MCF 10A (cell line): ENCODE measurements around the gene MECP2. TPM values are rescaled to one million over a fixed set of nuclear protein-coding genes. Genes with fewer than 3 reads are reported as not detected.

ENCODE experiments used
- BruUV-seq: library from RNA; stranded (reverse); fragments of 400-500 nt; replicated peaks from 2 replicates; lab custom pipeline; 2021; lab: Mats Ljungman, UMichigan
- CTCF ChIA-PET: fragments of 300-600 bp; sonication (Branson Sonifier 250); formaldehyde crosslinking; extraction: SDS; loops from one replicate; lab custom pipeline; 2021; ENCODE audit warnings: antibody characterized with exemption, inconsistent platforms; lab: Yijun Ruan, JAX
- POLR2A ChIA-PET: fragments of 300-600, 350-650 bp; sonication (Branson Sonifier 250); formaldehyde crosslinking; extraction: SDS; loops from one replicate; lab custom pipeline; 2020; ENCODE audit warnings: antibody characterized with exemption, inconsistent platforms; lab: Yijun Ruan, JAX
- DNase-seq: peaks from one replicate; pipeline ENCODE4 v3.0.0-alpha.2; 2018; ENCODE audit not compliant: unreplicated experiment
- H3K27ac Mint-ChIP-seq: one replicate; pipeline ENCODE4 v1.8.0; 2022; ENCODE audit warnings: mild to moderate bottlenecking, low read depth, mixed read lengths; ENCODE audit not compliant: unreplicated experiment
- H3K27me3 Mint-ChIP-seq: one replicate; pipeline ENCODE4 v1.8.0; 2022; ENCODE audit warnings: mixed read lengths; ENCODE audit not compliant: insufficient read depth, unreplicated experiment
- H3K36me3 Mint-ChIP-seq: one replicate; pipeline ENCODE4 v1.8.0; 2022; ENCODE audit warnings: mild to moderate bottlenecking, moderate library complexity, mixed read lengths; ENCODE audit not compliant: insufficient read depth, unreplicated experiment
- H3K4me1 Mint-ChIP-seq: one replicate; pipeline ENCODE4 v1.8.0; 2022; ENCODE audit warnings: mixed read lengths; ENCODE audit not compliant: insufficient read depth, unreplicated experiment
- H3K4me3 Mint-ChIP-seq: one replicate; pipeline ENCODE4 v1.8.0; 2022; ENCODE audit warnings: mild to moderate bottlenecking, moderate library complexity, mixed read lengths; ENCODE audit not compliant: unreplicated experiment
- H3K9me3 Mint-ChIP-seq: one replicate; pipeline ENCODE4 v1.8.0; 2022; ENCODE audit warnings: mixed read lengths; ENCODE audit not compliant: unreplicated experiment
- intact Hi-C: fragments of 100-400 bp; cut with micrococcal nuclease; formaldehyde crosslinking; loops from 2 replicates; pipeline ENCODE4 v1.14.1; 2022
- total RNA-seq: library from RNA; stranded (reverse); gene quantifications from 2 replicates; pipeline ENCODE4 v1.2.3, GENCODE V29; 2022
- TF ChIP-seq, protein P1 (sequence below): fragments of 200-600 bp; IDR thresholded peaks from one replicate; pipeline ENCODE4 v1.8.0; 2022; ENCODE audit warnings: antibody characterized with exemption, mild to moderate bottlenecking; ENCODE audit not compliant: unreplicated experiment

The MECP2 gene
- total RNA-seq, 1 experiment from 2014 or later, result 46.9 TPM

DNA sequence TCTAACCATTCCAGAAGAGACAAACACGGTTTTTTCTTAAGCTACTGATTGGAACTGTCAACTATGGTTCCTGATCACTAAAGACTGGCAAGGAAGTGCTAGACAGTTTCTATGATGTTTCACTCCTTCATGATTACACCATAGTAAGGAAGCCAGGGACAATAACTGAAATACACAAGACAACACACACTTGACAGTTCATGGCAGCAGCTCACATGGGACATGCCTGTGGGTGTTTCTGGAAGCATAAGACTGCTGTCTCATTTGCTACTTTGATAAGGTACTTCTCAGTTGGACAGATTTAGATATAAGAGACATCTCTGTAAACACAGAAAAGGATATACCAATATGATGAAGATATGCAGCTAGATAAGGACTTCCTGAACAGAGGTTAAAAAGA is 69.5 kb downstream of the MECP2 start:
- Mint-ChIP-seq H3K4me3 (no peak overlapping the region), H3K9me3 (no peaks in the 10 kb centered on the region), H3K4me1 (no peaks in the 10 kb centered on the region), H3K27ac (no peak overlapping the region), H3K27me3 (peaks cover 49% of the 10 kb centered on the region), H3K36me3 (peaks cover 41% of the 10 kb centered on the region)
- TF ChIP-seq, protein P1, sequence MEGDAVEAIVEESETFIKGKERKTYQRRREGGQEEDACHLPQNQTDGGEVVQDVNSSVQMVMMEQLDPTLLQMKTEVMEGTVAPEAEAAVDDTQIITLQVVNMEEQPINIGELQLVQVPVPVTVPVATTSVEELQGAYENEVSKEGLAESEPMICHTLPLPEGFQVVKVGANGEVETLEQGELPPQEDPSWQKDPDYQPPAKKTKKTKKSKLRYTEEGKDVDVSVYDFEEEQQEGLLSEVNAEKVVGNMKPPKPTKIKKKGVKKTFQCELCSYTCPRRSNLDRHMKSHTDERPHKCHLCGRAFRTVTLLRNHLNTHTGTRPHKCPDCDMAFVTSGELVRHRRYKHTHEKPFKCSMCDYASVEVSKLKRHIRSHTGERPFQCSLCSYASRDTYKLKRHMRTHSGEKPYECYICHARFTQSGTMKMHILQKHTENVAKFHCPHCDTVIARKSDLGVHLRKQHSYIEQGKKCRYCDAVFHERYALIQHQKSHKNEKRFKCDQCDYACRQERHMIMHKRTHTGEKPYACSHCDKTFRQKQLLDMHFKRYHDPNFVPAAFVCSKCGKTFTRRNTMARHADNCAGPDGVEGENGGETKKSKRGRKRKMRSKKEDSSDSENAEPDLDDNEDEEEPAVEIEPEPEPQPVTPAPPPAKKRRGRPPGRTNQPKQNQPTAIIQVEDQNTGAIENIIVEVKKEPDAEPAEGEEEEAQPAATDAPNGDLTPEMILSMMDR, result no peak
- intact Hi-C loops, result no loop called here
- POLR2A ChIA-PET, result interaction anchor here (0.8 to 2.2 kb wide), 3 partner anchors 9 to 57 kb away, joined by 3 to 7 read pairs (median 3); partner anchors contain the start of genes HCFC1 and IRAK1
- no peak for DNase-seq
- no TSS peak for BruUV-seq
- CTCF ChIA-PET, result interaction anchor here (0.5 to 5.6 kb wide), 6 partner anchors 14 to 291 kb away, joined by 3 to 29 read pairs (median 3); no protein-coding TSS in a partner anchor

DNA sequence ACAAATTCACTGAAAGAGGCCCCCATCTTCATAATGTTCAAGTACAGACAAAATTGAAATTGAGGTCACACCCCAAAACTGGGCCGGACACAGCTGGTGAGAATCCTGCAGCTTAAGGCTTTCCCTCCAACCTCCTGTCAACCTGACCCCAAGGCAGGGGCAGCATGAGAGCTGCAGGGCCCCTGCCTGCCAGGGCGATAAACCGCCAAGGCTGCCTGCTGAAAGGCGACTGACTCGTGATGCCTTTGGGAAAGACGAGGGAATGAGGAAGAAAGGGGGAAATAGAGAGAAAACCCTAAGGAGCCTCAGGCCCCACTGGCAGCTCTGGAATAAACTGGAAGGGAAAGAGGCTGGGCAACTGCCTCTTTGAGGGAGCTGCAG is 70.5 kb downstream of the MECP2 start:
- H3K27me3 Mint-ChIP-seq, result peaks cover 49% of the 10 kb centered on the region
- TF ChIP-seq, protein P1, result no peak
- no TSS peak for BruUV-seq
- no peak overlapping the region for H3K4me3 Mint-ChIP-seq
- H3K9me3 Mint-ChIP-seq, result no peaks in the 10 kb centered on the region
- DNase-seq, result no peak
- POLR2A ChIA-PET, result interaction anchor here (2.2 kb wide), 1 partner anchor 8 kb away, joined by 7 read pairs; the partner anchor contains the start of gene IRAK1
- CTCF ChIA-PET, result interaction anchor here (0.6 to 5.6 kb wide), 2 partner anchors 13 to 21 kb away, joined by 3 to 29 read pairs; no protein-coding TSS in a partner anchor
- intact Hi-C loops, result no loop called here
- no peak overlapping the region for H3K27ac Mint-ChIP-seq
- no peaks in the 10 kb centered on the region for H3K4me1 Mint-ChIP-seq
- H3K36me3 Mint-ChIP-seq, result peaks cover 35% of the 10 kb centered on the region

GRCh38 chrX:154026136-154027021 is 71.1 kb downstream of the MECP2 start:
- POLR2A ChIA-PET, result interaction anchor here (2.2 kb wide), 1 partner anchor 8 kb away, joined by 7 read pairs; the partner anchor contains the start of gene IRAK1
- H3K27ac Mint-ChIP-seq, result no peak overlapping the region
- peaks cover 33% of the 10 kb centered on the region for H3K36me3 Mint-ChIP-seq
- CTCF ChIA-PET, result interaction anchor here (0.6 to 5.6 kb wide), 3 partner anchors 13 to 56 kb away, joined by 3 to 29 read pairs (median 3); no protein-coding TSS in a partner anchor
- TF ChIP-seq, protein P1, result no peak
- no TSS peak for BruUV-seq
- H3K4me3 Mint-ChIP-seq, result no peak overlapping the region
- no peak for DNase-seq
- intact Hi-C loops, result no loop called here
- H3K4me1 Mint-ChIP-seq, result no peaks in the 10 kb centered on the region
- H3K27me3 Mint-ChIP-seq, result peaks cover 49% of the 10 kb centered on the region
- H3K9me3 Mint-ChIP-seq, result no peaks in the 10 kb centered on the region

DNA sequence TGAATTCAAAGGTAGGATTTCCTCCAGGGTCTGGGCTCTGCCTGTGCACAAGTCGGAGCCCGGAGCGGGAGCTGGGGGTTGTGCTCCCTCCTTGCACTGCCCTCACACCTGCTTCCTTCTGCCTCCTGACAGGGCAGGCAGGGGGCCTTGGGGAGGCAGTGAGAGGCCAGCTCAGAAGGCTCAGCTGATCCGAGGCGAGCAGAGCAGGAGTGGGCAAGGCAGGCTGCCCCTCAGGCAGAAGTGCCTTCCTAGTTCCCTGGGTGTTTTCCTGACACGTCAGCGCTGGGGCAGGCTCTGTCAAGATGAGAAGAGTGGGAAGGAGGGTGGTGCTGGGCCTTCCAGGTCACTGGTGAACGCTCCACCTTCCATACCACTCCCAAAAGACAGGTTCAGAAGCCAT is 72.3 kb downstream of the MECP2 start:
- CTCF ChIA-PET, result interaction anchor here (0.7 to 5.6 kb wide), 3 partner anchors 12 to 260 kb away, joined by 3 to 29 read pairs (median 3); no protein-coding TSS in a partner anchor
- Mint-ChIP-seq H3K36me3 (peaks cover 30% of the 10 kb centered on the region), H3K4me1 (no peaks in the 10 kb centered on the region), H3K27me3 (peaks cover 49% of the 10 kb centered on the region), H3K9me3 (no peaks in the 10 kb centered on the region), H3K4me3 (no peak overlapping the region), H3K27ac (no peak overlapping the region)
- BruUV-seq, result no TSS peak
- POLR2A ChIA-PET, result no interaction called here
- intact Hi-C loops, result no loop called here
- TF ChIP-seq, protein P1, result no peak
- DNase-seq, result no peak
